ENCODE data around the gene C1orf74.

- TF ChIP-seq CTCF (IDR thresholded peaks at IDR 0.05) = no peak
- TF ChIP-seq ESRRA (CRISPR knock-in tag; IDR thresholded peaks at IDR 0.05; ENCODE audit: borderline replicate concordance) = no peak
- TF ChIP-seq ZNF138 (CRISPR knock-in tag; conservative IDR thresholded peaks at IDR 0.05) = no peak
- no peak for TF ChIP-seq KAT7 (CRISPR knock-in tag; IDR thresholded peaks at IDR 0.05; ENCODE audit: borderline replicate concordance)
- no peak for TF ChIP-seq MAX (CRISPR knock-in tag; IDR thresholded peaks at IDR 0.05)
- no peak for TF ChIP-seq USF2 (CRISPR knock-in tag; IDR thresholded peaks at IDR 0.05)
- TF ChIP-seq SP1 (CRISPR knock-in tag; conservative IDR thresholded peaks at IDR 0.05) = no peak
- TF ChIP-seq CBFB (CRISPR knock-in tag; IDR thresholded peaks at IDR 0.05; ENCODE audit: low read depth) = no peak
- no peak for TF ChIP-seq PREB (CRISPR knock-in tag; IDR thresholded peaks at IDR 0.05; ENCODE audit: borderline replicate concordance)
- TF ChIP-seq ZNF263 (CRISPR knock-in tag; IDR thresholded peaks at IDR 0.05; ENCODE audit: low read depth) = no peak
These were observed 8.7 kb downstream of the C1orf74 start for GRCh38 chr1:209775678-209776077.

All from WTC11 (cell line).